HPDE6-E6E7 (cell line): ENCODE data around the gene PPP1R3C.

ENCODE experiments used
- DNase-seq: peaks from one replicate; pipeline ENCODE4 v3.0.0; 2011; ENCODE audit warnings: missing footprints; ENCODE audit errors: extremely low spot score

The PPP1R3C gene

DNA sequence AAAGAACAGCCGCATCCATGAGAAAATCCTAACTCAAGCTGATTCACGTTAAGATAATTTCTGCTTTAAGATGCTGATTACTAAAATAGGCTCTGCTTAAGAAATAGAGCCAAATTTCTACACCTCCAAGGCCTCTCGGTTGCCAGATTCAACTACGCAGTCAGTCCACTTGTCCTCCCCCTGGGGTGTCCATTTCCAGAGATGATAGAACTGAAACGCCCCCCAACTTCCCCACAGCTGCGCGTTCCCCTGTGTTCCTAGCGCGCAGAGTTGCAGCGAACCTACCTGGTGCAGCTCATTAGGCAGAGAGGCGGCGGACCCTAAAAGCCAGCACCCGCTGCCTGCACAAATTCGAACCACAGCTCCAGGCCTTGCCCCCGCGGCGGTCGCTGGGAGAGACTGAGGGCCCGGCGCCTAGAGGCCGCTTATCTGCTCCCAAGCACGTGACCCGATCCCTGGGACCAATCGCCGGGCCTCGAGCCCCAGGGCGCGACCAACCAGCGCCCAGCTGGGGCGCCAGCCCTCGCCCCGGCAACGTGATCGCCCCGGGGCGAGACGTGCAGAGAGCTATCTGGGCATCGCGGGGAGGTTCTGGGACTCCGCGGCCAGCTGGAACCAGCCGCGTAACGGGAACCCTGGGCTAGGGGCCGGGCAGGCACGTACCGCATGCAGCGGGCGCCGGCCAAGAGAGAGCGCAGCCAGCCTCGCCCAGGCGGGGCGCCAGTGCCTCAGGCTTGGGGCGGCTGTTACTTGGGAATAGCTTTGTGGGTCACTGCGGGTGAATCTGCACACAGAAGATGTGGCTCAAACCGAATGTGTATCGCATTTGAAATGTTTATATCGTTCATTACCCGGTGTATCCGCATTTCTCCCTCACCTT lies at the start of gene PPP1R3C:
Gene PPP1R3C, minus strand, starts transcription at position 401 of the 880 bp plus-strand sequence. Its CDS starts 102 bp downstream, at position 299.
- peak; percentile 81 for DNase-seq

GRCh38 chr10:91681361-91682276 lies 48.7 kb upstream of the PPP1R3C start:
- DNase-seq: no peak

DNA sequence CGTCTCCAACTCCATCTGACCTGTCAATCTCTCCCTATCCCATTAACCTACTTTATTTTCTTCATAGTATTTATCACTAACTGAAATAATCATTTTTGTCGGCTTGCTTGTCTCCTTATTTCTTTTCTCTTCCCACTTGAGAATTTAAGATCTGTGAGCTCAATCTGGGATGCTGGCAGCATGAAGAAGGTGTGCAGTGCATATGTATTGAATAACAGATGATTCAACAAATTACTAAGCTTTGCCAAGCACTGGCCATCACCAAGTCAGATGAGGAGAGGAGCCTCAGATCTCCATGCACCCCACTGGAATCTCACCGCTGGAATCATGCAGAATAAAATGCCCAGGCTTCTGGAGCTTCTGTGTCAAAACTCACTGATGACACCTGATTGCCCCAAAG lies 47.6 kb upstream of the PPP1R3C start:
- no peak for DNase-seq

DNA sequence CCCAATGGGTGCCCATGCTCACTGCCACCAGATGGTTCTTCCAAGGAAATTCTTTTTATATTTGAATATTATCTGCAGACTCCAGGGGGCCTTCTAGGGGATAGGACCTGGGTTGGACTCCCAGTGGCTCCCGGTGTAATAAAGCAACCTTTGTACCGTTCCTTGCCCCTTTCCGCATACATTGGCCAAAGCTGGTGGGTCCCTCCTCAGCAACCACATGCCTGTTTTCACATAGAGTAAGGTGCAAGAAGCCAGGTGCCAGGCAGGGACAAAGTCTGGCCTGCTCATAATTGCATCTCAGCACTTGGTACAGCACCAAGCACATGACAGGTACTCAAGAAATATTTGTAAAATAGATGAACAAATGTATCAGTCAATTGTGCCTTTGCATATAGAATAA lies 46.4 kb upstream of the PPP1R3C start:
- no peak for DNase-seq

DNA sequence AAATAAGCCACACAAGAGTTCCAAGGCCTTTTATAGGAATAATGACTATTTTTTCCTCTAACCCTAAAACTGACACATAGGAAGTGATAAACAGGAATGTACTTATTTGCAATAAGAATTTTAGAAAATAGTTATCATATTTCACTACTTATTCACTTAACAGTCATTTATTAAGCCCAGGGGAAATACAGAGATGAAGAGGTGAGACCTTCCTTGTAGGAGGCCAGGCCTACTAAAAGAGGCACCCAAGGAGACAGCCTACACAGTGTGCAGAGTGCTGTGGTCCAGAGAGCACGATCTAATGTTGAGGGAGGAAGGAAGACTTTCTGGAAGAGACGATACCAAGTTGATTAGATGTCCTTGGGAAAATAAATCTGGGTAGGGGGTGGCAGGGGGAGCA lies 45.0 kb upstream of the PPP1R3C start:
- no peak for DNase-seq

GRCh38 chr10:91672021-91672608 lies 39.2 kb upstream of the PPP1R3C start:
- DNase-seq: no peak

- DNase-seq: no peak
These were observed 36.0 kb upstream of the PPP1R3C start for GRCh38 chr10:91668913-91669312.

DNA sequence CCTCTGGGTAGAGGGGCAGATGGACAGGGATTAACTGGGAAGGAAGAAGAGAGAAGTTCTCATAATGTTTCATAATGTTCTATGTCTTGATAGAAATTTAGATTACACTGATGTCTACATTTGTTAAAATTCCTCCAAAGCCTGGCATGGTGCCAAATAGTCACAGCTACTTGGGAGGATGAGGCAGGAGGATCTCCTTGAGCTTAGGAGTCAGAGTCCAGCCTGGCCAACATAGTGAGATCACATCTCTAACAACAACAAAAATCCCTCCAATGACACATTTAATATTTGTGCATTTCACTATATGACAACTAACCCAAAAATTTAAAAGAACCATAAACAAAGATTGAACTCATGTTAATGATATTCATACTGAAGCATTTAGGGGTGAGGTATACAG lies 33.0 kb upstream of the PPP1R3C start:
- no peak for DNase-seq

DNA sequence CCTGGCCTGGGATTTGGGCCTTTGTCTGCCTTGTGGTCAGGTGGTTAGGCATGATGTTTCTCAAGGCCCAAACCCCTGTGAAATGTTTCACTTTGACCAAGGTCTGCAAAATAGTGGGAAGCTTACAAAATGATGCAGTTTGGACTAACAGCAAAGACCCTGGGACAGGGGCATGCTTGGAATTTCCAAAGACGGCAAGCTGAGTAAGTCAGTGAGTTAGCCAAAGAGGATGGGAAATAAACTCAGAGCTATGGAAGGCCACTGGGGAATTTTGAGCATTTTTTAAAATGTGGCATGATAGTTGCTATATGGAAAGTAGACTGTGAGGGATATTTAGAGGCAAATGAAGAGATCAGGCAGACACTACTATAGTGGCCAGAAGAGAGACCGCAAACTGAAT lies 31.6 kb upstream of the PPP1R3C start:
- DNase-seq: no peak

- no peak for DNase-seq
These were observed 30.1 kb upstream of the PPP1R3C start for GRCh38 chr10:91662993-91663392.

- DNase-seq: peak; percentile 58
These were observed 20.5 kb upstream of the PPP1R3C start for GRCh38 chr10:91653219-91653870.

- peak; percentile 57 for DNase-seq
These were observed 19.5 kb upstream of the PPP1R3C start for GRCh38 chr10:91652364-91652763.

DNA sequence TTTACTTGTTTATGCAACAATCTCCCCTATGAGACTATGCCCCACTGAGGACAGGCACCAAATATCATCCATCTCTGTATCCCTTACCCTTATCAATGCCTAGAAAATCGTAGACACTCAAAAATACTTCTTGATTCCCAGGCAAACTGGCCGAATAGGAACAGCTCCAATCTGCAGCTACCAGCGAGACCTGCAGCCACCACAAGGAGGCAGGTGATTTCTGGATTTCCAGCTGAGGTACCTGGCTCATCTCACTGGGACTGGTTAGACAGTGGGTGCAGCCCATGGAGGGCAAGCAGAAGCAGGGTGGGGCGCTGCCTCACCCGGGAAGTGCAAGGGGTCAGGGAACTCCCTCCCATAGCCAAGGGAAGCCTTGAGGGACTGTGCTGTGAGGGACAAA lies 10.8 kb upstream of the PPP1R3C start:
- DNase-seq: no peak

DNA sequence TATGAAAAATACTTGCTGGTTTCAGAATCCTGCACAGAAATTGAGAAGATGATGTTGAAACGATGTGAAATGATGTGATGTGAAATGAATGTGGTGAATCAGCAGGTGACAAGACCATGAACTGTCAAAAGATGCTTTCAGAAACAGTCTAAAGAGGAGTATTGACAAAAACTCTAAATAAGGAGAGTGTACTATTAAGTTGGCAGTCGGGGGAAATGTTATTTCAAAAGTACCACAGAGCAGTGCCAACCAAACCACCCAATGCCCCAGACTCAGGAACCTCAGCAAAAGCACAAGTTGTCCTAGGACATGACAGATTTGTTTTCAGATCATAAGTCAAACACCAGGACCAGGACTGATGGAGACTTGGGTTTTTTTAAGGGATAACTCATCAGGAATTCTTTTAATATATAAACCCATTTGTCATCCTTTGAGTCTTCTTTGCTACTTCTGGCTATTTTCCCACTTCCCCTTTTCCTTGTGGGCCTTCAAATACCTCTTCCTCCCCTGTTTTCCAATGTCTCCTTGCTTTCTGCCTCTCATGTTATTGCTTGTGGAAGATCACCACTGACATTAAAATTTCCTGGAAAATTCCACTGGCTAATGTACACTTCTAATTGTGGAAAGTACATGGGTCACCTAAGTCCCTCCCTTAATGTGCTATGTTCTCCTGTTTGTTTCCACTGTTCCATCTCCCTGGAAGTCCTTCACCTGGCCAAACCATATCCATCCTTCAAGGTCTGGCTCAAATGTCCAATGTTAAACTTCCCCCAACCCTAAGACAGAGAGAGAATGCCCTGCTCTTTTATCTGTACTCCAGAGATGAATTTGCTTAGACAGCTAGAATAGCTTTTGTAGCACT lies 10.2 kb upstream of the PPP1R3C start:
- DNase-seq: no peak

DNA sequence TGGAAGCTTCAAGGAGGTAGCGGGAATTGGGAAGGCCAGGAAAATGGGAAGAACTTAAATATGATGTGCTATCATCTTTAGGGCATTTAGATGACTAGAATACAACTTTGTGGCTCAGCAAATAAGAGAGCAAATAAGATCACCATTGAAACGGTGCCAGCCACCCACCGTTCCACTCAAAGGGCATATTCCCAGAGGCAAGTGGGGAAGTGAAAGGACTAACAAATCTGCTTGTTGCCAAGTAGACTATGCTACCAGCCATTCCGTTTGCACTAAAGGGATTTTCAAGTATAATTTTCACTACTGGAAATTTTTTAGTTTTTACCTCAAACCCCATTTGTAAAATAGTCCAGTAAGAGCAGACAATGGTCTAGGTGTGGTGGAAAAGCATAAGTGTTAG lies 4.0 kb upstream of the PPP1R3C start:
- DNase-seq: no peak

DNA sequence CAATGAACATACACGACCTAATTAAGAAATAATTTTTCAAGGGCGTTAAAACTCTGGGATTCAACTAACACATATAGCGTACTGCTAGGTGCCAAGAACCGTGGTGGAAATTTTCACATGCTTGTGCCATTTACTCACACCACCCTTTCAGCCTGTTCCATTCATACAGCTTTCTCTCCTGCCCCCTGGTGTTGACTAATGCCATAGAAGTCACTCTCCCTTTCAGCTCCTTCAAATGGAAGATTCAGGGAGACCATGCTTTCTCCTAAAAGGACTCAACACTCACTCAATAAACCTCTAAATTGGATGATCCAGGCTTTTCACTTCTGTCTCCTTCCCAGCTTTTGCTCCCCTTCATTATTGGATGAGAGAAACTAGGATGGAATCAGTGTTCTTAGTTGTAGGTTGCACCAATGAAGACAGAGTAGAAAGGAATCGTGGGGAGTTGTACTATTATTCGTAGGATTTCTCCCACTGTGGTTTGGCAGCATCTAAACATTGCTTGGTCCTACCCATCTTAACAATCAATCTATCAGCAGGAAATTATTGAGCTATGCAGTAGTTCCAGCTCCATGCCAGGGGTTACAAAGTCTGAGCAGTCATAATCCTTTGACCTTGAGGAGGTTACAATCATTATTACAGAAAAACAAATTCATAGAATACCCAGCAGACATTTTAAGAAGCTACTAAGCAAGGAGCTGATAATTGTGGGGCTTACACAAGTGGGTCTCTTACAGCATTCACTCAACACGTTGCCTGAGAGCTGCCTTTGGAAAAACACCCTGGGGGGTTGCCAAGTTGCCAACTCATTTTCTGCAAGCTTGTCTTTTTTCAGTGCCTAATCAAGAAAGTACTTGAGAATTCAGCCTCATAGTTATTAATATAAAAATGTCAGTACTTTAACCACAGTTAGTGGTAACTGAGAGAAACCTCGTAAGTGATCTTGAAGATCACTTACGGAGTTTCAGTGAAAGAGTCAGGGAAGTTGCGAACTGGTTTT lies 2.8 kb upstream of the PPP1R3C start:
- peak; percentile 55 for DNase-seq

DNA sequence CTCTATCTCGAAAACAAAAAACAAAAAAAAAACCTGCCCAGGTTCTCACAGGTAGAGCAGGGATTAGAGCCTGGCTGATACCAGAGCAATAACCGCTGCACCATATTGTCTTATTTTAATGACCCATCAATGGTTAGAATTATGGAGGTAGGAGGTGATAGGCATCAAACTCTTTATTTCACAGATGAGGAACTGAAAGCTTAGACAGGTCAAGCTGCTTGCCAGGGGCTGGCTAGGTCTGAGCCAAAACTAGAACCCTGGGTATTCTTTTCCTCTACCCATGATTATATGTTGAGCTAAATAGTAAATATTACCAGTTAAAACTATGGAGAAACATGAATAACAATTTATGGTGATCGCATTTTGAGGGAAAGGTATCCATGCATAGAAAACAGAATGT lies 2.0 kb upstream of the PPP1R3C start:
- no peak for DNase-seq

GRCh38 chr10:91634246-91634645 lies 1.4 kb upstream of the PPP1R3C start:
- no peak for DNase-seq

DNA sequence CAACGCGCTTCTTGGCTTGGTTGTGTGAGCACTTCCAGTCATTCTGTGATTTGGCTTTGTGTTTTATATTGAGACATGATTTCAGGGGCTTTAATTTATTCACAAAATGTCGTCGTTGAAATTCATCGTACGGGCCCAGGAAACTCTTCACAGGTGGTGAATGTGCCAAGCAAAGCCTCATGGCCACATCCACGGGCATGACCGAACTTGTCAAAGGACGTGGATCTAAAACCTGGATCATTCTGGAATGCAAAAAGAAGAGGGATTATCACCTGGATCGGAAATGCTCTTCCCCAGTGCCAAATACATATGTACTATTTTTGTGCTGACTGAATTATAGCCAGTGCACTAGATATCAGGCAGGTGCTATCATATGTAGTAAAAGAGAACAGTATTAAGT lies 2.2 kb downstream of the PPP1R3C start:
- DNase-seq: no peak
